CD14-positive monocyte (primary cell): Measurements from ENCODE around the gene SV2B. TPM values are rescaled to one million over a fixed set of nuclear protein-coding genes. Genes with fewer than 3 reads are reported as not detected.

Source experiments
- DNase-seq, 3 donors: peaks; one replicate each; pipeline ENCODE4 v3.0.0-alpha.2; 2011 to 2022
- H2AFZ ChIP-seq: 2 replicates; pipeline ENCODE4 v1.6.0; 2012; ENCODE audit warnings: mild to moderate bottlenecking, low read depth, low read length, inconsistent platforms; ENCODE audit not compliant: insufficient read depth, poor library complexity, severe bottlenecking
- H3K27ac ChIP-seq, 2 donors: 1 replicate in 1 of 2; 2 replicates in 1 of 2; pipeline ENCODE4 v1.5.1; 2012 to 2013; ENCODE audit warnings: low read length in 2 of 2, control low read depth in 1 of 2, inconsistent platforms in 1 of 2, low read depth in 1 of 2, mild to moderate bottlenecking in 1 of 2
- H3K27me3 ChIP-seq, 2 donors: one replicate each; pipeline versions ENCODE4 v1.6.0 to v1.6.1; 2011 to 2013; ENCODE audit warnings: low read length in 2 of 2; ENCODE audit not compliant: control insufficient read depth in 2 of 2, insufficient read depth in 2 of 2
- H3K36me3 ChIP-seq, 2 donors: replicated peaks in 1 of 2; 1 replicate in 1 of 2; 2 replicates in 1 of 2; pipeline versions ENCODE4 v1.5.1 to v1.6.1; 2012 to 2013; ENCODE audit warnings: low read length in 2 of 2, control low read depth in 1 of 2, inconsistent platforms in 1 of 2, mild to moderate bottlenecking in 1 of 2; ENCODE audit not compliant: insufficient read depth in 2 of 2, control insufficient read depth in 1 of 2
- H3K4me1 ChIP-seq, 2 donors: 1 replicate in 1 of 2; 2 replicates in 1 of 2; pipeline versions ENCODE4 v1.5.1 to v1.6.1; 2012 to 2013; ENCODE audit warnings: low read length in 2 of 2, control low read depth in 1 of 2, inconsistent platforms in 1 of 2, mild to moderate bottlenecking in 1 of 2, moderate library complexity in 1 of 2; ENCODE audit not compliant: insufficient read depth in 2 of 2, control insufficient read depth in 1 of 2
- H3K4me2 ChIP-seq: replicated peaks from 2 replicates; pipeline ENCODE3; 2012; ENCODE audit warnings: low read length, moderate library complexity, mild to moderate bottlenecking; ENCODE audit not compliant: poor library complexity, severe bottlenecking; ENCODE audit errors: extremely low read depth
- H3K4me3 ChIP-seq, 3 experiments: fragments of 200-600 bp in 1 of 3; sonication (generic) in 1 of 3; replicated peaks in 1 of 3; 1 replicate in 2 of 3; 2 replicates in 1 of 3; pipeline ENCODE4 v1.5.1; 2011 to 2013; ENCODE audit warnings: low read length in 3 of 3, mild to moderate bottlenecking in 3 of 3, control low read depth in 2 of 3, low read depth in 2 of 3, inconsistent platforms in 1 of 3, moderate library complexity in 1 of 3
- H3K79me2 ChIP-seq: 2 replicates; pipeline ENCODE4 v1.6.0; 2012; ENCODE audit warnings: mild to moderate bottlenecking, control low read depth, inconsistent platforms, low read length, moderate library complexity; ENCODE audit not compliant: insufficient read depth
- H3K9ac ChIP-seq: 2 replicates; pipeline ENCODE4 v1.6.0; 2017; ENCODE audit warnings: low read length, mild to moderate bottlenecking; ENCODE audit not compliant: insufficient read depth, poor library complexity, severe bottlenecking
- H3K9me3 ChIP-seq, 2 donors: replicated peaks in 1 of 2; 1 replicate in 1 of 2; 2 replicates in 1 of 2; pipeline versions ENCODE4 v1.5.1 to v1.6.1; 2012 to 2013; ENCODE audit warnings: low read length in 2 of 2, control low read depth in 1 of 2; ENCODE audit not compliant: control insufficient read depth in 1 of 2, insufficient read depth in 1 of 2
- H4K20me1 ChIP-seq: 2 replicates; pipeline ENCODE4 v1.6.0; 2012; ENCODE audit warnings: mild to moderate bottlenecking, low read length, control low read depth, moderate library complexity; ENCODE audit not compliant: insufficient read depth
- H3K27ac Mint-ChIP-seq, 7 donors: one replicate each; pipeline ENCODE4 v1.8.0; 2020; ENCODE audit warnings: mild to moderate bottlenecking in 7 of 7, mixed read lengths in 7 of 7, moderate library complexity in 6 of 7, inconsistent platforms in 2 of 7
- H3K27me3 Mint-ChIP-seq, 3 donors: one replicate each; pipeline ENCODE4 v1.8.0; 2021 to 2022; ENCODE audit warnings: low read depth in 3 of 3, mild to moderate bottlenecking in 3 of 3, mixed read lengths in 3 of 3, moderate library complexity in 3 of 3, inconsistent platforms in 1 of 3
- H3K36me3 Mint-ChIP-seq, 2 donors: one replicate each; pipeline ENCODE4 v1.8.0; 2020; ENCODE audit warnings: mixed read lengths in 2 of 2, inconsistent platforms in 1 of 2, mild to moderate bottlenecking in 1 of 2
- H3K4me1 Mint-ChIP-seq: one replicate; pipeline ENCODE4 v1.8.0; 2020; ENCODE audit warnings: mild to moderate bottlenecking, mixed read lengths
- H3K4me3 Mint-ChIP-seq, 2 donors: one replicate each; pipeline ENCODE4 v1.8.0; 2020; ENCODE audit warnings: mild to moderate bottlenecking in 2 of 2, mixed read lengths in 2 of 2, moderate library complexity in 1 of 2
- H3K9me3 Mint-ChIP-seq, 7 donors: one replicate each; pipeline ENCODE4 v1.8.0; 2020 to 2022; ENCODE audit warnings: mixed read lengths in 7 of 7, mild to moderate bottlenecking in 6 of 7, moderate library complexity in 6 of 7, inconsistent platforms in 2 of 7
- CTCF ChIP-seq: fragments of 200-600 bp; IDR thresholded peaks from one replicate; pipeline ENCODE4 v1.8.0; 2022; ENCODE audit warnings: antibody characterized with exemption, mild to moderate bottlenecking
- WGBS: methylation state at CpG from one replicate; pipeline ENCODE4 v1.1.5; 2013; ENCODE audit warnings: missing lambda C conversion rate; ENCODE audit not compliant: insufficient coverage; 5-methylcytosine and 5-hydroxymethylcytosine counted together
- intact Hi-C, 2 donors: fragments of 100-400 bp; cut with micrococcal nuclease; formaldehyde crosslinking; loops; one replicate each; pipeline versions ENCODE4 v1.15.0 to v1.15.1; 2023
- polyA plus RNA-seq, 3 donors: library from polyadenylated mRNA; depleted of rRNA in 1 of 3; unstranded in 2 of 3; stranded (reverse) in 1 of 3; fragments of 300-500 nt in 2 of 3; fragments of >200 nt in 1 of 3; fragmentation: Illumina TruSeq in 2 of 3; gene quantifications; 1 replicate in 2 of 3; 2 replicates in 1 of 3; pipeline ENCODE4 v1.2.3, GENCODE V29; 2012 to 2021

Gene SV2B
- polyA plus RNA-seq, 3 donors, result not detected

GRCh38 chr15:91243826-91244225, 143.8 kb downstream of the SV2B start:
- intact Hi-C loops, result no loop called here

GRCh38 chr15:91244919-91245318, 144.9 kb downstream of the SV2B start:
- Mint-ChIP-seq H3K4me1 (peaks cover 23% of the 10 kb centered on the region), H3K9me3 (peaks cover 0 to 4% (median 0%) of the 10 kb centered on the region in 7 donors), H3K36me3 (no peaks in the 10 kb centered on the region), H3K27me3 (peaks cover 3 to 6% (median 6%) of the 10 kb centered on the region in 3 donors), H3K4me3 (peak overlapping the region in 1 of 2 donors; percentile 48), H3K27ac (no peak overlapping the region)
- Histone ChIP-seq H3K9me3 (no peaks in the 10 kb centered on the region), H3K9ac (no peak overlapping the region), H3K27ac (no peak overlapping the region), H4K20me1 (no peaks in the 10 kb centered on the region), H3K4me3 (no peak overlapping the region), H3K36me3 (no peaks in the 10 kb centered on the region), H3K79me2 (no peaks in the 10 kb centered on the region), H3K4me2 (no peak overlapping the region), H3K27me3 (peaks cover 14 to 30% of the 10 kb centered on the region in 2 donors), H2AFZ (no peak overlapping the region), H3K4me1 (peaks cover 11 to 24% of the 10 kb centered on the region in 2 donors)
- intact Hi-C loops, result no loop called here
- WGBS, result no CpG with 5 or more reads among the region's 4 CpGs
- TF ChIP-seq CTCF, result no peak
- no peak for DNase-seq

More at GRCh38 chr15:91243826-91244225, 143.8 kb downstream of the SV2B start:
- Histone ChIP-seq H3K4me3 (no peak overlapping the region), H2AFZ (no peak overlapping the region), H3K9me3 (no peaks in the 10 kb centered on the region), H3K4me1 (peaks cover 11 to 25% of the 10 kb centered on the region in 2 donors), H3K4me2 (peak overlapping the region; percentile 12), H3K36me3 (no peaks in the 10 kb centered on the region), H3K27me3 (peaks cover 14 to 37% of the 10 kb centered on the region in 2 donors), H3K79me2 (no peaks in the 10 kb centered on the region), H3K9ac (no peak overlapping the region), H4K20me1 (no peaks in the 10 kb centered on the region), H3K27ac (no peak overlapping the region)
- no peak for TF ChIP-seq CTCF
- Mint-ChIP-seq H3K27me3 (peaks cover 3 to 10% (median 9%) of the 10 kb centered on the region in 3 donors), H3K36me3 (no peaks in the 10 kb centered on the region), H3K27ac (peak overlapping the region in 4 of 7 donors; percentile 21 to 84 (median 64)), H3K9me3 (no peaks in the 10 kb centered on the region), H3K4me3 (peak overlapping the region in 1 of 2 donors; percentile 17), H3K4me1 (peaks cover 26% of the 10 kb centered on the region)
- peak; percentile 67 to 91 (median 83) for DNase-seq
- no CpG with 5 or more reads among the region's 2 CpGs for WGBS
